Esophagus mucosa (tissue), 1 donor: ENCODE data around the gene AP1M2. TPM values are rescaled to one million over a fixed set of nuclear protein-coding genes. Genes with fewer than 3 reads are reported as not detected.
A peak's percentile ranks its signal among the peaks of the same experiment; 100 is the strongest.
"Not testable (repeated sequence)": the region's sequence is repeated elsewhere in the genome, so short reads cannot be mapped to it uniquely, and the experiment has no call there.

Source experiments
- ATAC-seq: fragments of 200-7000 bp; cut with Tn5 transposase; one replicate; pipeline ENCODE4 v1.9.1; 2020
- total RNA-seq: library from RNA; stranded (reverse); gene quantifications from one replicate; pipeline ENCODE4 v1.2.4, GENCODE V29; 2023
- donor health status: DM: yes; HTN: yes; CAD: no.

The AP1M2 gene
- total RNA-seq, 1 donor from 2014 or later: 61.5 TPM

DNA sequence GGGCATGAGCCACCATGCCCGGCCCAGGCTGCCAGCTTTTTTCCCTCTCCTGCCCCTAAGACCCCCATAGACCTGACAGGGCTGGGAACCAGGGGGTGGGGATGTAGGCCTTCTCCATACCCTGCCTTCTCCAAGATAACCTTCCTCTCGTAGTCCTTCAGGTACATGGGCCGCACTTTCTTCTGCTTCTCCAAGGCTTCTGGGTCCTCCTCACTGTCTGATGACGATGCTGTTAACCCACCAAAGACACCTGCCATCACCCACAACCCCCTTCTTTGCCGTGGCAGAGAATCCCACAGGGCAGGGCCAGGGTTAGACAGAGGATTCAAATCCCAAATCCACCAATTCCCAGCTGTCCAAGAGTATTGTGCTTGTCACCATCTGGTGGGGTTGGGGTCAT is 24.5 kb downstream of the AP1M2 start:
- ATAC-seq: no peak

DNA sequence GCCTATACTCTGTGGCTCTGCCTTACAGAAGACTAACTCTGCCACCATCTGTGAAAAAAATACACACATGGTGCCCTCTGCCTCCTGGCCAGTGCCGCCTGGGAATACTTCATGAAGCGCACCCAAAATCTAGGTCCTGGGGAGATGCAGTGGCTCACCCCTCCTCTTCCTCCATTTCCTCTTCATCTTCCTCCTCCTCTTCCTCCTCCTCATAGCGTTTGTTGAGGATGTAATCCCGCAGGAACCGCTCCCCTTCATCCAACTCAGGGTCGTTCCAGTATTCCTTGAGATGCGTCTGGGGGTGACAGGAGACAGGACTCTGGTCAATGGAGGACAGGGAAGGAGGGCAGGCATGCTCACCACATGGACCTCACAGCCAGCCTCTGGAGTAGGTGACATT is 27.0 kb downstream of the AP1M2 start:
- no peak for ATAC-seq

DNA sequence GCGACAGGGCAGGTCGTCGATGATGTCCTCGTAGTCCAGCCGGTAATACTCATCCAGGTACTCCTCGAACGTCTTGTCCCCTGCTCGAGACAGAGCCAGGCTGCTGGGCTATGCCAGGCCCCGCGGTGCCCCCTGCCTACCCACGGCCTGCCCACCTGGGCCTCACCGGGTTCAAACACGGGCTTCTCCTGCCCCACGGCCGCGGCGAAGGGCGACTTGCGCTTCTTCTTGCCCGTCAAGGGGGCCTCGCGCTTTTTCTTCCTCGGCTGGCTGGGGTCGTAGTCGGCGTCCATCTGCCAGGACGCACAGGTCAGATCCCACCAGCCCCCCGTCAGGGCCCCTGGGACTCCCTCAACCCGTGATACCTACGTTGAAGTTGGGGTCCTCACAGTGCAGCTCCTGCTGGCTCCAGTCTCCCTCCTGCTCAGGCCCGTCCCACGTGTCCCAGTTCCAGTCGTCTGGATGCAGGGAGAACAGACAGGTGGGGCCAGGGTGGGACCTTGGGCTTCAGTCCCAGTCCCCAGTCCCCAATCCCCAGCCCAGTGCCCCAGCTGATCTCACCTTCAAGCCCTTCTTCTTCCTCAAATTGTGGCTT is 29.4 kb downstream of the AP1M2 start:
- no peak for ATAC-seq

DNA sequence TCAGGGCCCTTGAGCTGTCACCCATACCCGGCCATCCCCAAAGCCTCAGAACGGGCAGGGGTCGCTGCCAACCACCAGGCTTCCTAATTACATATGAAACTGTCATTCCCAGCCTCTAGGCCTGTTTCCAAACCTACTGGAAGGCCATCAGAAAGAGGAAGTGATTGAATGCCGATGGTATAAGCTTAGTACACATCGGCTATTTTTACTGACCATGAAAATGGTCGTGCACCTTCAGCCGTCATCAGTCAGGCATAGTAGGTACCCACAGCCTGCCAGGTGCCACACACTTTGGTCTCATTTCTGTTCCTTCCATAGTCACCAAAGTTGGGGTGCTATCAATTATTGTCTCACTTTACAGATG is 31.5 kb downstream of the AP1M2 start:
- no peak for ATAC-seq

DNA sequence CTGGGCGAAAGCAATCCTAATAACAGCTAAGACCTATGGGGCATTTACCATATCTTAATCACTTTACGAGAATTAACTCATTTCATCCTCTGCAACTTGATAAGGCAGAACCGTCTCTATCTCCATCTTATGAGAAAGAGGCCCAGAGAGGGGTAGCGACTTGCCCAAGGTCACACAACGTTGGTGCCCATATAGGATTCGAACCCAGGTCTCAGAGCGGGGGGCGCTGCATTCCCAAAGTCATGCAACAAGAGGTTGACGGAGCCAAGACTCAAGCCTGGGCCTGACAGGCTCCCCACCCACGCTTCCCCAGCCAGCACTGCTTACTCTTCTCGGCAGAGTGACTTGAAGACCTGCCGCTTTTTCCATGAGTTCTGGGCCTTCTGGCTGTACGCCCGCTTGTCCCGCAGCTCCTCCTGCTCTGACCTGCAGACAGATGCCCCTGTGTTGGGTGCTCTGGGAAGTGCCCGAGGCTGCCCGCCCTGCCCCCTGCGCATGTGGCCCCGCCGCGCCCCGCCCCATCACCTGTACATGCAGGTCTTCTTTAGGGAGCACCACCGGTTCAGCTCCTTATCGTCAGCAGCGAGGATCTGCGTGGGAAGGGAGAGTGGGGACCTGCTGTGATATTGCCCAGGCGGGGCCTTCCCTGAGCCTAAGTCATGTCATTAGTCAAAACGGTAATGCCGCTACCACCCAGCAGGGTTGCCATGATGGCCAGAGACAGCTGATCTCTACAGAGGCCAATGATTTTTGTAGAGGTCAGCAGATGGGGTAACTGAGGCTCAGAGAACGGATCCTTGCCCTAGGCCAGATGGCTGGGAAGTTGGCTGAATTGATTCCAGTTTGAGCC is 32.1 kb downstream of the AP1M2 start:
- ATAC-seq: peak; percentile 77

DNA sequence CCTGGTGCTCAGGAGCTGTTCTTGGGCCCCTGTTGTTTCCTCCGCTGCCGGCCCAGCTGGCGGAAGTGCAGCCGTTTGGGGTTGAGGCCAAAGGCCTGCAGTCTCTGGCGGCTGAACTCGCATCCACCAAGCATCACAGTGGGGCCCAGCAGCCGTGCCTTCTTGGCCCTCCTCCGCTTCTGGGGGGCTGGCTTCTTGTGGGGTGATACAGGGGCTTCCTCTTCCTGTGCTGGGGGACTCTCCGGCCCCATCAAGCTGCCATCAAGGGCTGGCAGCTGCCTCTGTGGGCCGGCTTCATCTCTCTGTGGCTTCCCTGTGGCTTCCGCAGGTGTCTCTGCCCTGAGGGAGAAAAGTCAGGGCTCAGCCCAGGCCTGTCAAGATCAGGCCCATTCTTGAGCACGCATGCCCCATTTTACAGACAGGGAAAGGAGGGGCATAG is 33.1 kb downstream of the AP1M2 start:
- ATAC-seq: peak; percentile 66

DNA sequence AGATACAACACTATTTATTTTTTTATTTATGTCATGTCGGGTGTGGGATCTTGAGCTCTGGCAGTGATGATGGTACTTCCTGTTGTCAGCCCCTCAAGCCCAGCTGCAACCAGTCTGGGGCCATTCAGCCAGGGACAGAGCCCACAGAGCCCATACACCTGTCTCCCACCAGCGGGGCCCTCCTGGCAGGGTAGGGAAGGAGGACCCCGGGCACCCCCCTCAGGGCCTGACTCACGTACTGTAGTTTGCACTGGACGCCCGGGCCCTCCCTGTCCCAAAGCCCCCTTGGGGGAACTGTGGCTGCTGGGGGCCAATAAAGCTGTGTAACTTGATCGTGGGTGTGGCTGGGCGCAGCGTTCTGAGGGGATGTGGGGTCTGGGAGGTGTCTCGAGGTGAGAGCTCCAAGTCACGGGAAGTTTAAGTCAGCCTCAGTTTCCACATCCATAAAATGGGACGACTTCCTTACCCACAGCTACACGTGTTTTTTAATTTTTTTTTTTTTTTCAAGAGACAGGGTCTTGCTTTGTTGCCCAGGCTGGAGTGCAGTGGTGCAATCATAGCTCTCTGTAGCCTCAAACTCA is 33.9 kb downstream of the AP1M2 start:
- no peak for ATAC-seq

DNA sequence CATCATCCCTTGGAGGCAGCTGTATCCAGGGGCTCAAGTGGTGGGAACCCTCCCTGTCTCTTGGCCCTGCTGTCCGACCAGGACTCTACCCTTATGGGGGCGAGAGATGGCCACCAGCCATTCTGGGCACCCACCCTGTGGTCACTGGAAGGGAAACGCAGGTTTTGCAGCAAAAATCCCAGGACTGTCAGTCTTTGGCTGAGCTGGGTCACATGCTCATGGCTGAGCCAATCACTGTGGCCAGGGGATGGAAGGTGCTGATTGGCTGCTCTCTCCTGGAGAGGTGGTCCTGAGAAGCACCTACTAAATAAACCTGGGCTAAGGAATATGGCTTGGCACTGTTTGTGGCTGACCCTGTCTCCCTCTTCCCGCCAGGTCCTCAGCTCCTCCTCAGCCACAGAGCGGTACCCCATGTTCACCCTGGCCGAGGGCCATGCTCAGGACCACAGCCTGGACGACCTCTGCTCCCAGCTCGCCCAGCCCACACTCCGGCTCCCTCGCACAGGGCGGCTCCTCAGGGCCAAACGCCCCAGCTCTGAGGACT is 34.5 kb downstream of the AP1M2 start:
- no peak for ATAC-seq

DNA sequence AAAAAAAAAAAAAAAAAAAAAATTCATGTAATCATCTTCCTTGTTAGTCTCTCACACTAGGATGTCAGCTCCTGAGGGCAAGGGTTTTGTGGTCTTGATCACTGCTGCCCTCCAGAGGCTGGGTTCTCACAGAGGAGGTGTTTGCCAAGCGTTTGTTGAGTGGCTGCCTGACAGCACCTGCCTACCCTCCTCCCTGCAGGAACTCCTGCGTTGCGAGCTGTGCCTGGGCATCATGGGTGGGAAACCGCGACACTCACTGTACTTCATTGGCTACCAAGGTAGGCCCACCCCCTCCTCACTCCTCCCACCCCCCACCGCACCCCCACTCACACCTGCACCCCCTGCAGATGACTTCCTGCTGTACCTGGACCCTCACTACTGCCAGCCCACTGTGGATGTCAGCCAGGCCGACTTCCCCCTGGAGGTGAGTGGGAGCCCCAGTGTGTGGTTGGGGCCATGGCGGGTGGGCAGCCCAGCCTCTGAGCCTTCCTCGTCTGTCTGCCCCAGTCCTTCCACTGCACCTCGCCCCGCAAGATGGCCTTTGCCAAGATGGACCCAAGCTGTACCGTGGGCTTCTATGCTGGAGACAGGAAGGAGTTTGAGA is 35.3 kb downstream of the AP1M2 start:
- no peak for ATAC-seq

DNA sequence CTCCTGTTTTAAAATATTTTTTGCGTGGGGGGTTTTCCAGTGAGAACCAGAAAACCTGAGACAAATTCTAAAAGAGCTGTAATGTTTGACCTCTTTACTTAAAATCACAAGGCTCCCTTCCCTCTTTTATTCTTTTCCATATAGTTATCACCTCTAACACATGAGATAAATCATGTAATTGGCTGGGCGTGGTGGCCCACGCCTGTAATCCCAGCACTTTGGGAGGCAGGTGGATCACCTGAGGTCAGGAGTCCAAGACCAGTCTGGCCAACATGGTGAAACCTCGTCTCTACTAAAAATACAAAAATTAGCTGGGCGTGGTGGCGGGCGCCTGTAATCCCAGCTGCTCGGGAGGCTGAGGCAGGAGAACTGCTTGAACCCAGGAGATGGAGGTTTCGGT is 36.1 kb downstream of the AP1M2 start:
- not testable (repeated sequence) for ATAC-seq

DNA sequence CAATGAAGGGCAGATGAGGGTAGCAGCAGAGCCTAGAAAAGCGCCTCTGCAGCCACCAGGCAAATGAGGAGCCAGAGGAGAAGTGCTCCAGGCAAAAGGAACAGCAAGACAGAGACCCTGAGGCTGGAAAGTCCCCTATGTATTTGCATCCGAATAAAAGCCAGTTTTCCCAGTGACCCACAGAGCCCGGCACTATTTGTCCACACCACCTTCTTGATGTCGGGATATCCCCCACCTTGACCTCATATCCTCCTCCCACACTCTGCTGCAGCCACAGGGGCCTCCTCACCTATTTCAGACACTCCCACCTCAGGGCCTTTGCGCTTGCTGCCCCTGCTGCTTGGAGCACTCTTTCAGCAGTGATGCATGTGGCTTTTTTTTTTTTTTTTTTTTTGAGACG is 36.8 kb downstream of the AP1M2 start:
- no peak for ATAC-seq

DNA sequence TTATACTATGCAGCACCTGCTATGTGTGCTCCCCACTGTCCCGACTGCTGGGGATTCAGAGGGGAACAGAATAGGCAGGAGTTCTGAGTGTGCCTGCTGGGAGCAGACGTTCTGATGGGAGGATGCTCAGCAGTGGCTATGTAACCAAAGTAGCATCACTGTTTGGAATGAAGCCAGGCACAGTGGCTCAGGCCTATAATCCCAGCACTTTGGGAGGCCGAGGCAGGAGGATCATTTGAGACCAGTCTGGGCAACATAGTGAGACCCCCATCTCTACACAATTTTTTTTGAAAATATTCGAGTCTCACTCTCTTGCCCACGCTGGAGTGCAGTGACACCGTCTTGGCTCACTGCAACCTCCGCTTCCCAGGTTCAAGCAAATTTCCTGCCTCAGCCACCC is 37.4 kb downstream of the AP1M2 start:
- ATAC-seq: no peak

DNA sequence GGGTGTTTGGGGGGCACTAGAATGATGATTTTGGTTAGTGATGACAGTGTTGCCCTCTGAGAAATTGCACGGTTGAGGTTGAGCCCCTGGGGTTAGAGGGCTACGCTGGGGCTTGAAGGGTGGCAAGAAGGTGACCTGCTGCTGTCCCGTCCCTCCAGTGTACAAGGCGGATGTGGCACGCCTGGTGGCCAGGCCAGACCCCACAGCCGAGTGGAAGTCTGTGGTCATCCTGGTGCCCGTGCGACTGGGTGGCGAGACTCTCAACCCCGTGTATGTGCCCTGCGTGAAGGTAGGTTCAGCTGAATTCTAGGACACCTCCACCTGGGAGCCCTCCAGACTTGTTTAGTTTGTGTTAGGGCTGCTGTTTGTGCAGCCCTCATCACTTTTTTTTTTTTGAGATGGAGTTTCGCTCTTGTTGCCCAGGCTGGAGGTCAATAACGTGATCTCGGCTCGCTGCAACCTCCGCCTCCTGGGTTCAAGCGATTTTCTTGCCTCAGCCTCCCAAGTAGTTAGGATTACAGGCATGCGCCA is 38.3 kb downstream of the AP1M2 start:
- no peak for ATAC-seq

DNA sequence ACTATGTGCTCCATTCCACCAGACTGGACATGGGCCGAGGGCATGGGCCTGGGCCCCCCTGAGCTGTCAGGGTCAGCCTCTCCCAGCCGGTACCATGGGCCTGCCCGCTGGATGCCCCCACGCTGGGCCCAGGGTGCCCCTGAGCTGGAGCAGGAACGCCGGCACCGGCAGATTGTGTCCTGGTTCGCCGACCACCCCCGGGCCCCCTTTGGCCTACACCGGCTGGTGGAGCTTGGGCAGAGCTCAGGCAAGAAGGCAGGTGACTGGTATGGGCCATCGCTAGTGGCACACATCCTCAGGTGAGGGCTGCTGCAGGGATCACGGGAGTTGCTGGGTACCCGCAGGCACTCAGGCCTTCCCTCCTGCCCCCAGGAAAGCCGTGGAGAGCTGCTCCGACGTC is 40.3 kb downstream of the AP1M2 start:
- no peak for ATAC-seq

DNA sequence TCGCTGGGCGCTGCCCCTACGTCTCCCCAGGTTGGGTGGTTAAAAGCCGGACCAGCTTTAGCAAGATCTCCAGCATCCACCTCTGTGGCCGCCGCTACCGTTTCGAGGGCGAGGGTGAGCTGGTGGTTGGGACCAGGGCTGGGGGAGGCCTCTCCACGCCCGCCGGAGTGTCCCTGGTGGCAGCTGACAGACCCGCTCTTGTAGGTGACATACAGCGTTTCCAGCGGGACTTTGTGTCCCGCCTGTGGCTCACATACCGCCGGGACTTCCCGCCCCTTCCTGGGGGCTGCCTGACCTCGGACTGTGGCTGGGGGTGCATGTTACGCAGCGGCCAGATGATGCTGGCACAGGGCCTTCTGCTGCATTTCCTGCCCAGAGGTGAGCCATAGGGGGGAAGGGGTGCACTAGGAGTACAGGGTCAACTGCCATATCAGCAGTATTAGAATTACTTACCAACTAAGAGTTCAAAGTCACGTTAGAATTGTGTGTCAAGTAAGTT is 42.3 kb downstream of the AP1M2 start:
- ATAC-seq: peak; percentile 1

DNA sequence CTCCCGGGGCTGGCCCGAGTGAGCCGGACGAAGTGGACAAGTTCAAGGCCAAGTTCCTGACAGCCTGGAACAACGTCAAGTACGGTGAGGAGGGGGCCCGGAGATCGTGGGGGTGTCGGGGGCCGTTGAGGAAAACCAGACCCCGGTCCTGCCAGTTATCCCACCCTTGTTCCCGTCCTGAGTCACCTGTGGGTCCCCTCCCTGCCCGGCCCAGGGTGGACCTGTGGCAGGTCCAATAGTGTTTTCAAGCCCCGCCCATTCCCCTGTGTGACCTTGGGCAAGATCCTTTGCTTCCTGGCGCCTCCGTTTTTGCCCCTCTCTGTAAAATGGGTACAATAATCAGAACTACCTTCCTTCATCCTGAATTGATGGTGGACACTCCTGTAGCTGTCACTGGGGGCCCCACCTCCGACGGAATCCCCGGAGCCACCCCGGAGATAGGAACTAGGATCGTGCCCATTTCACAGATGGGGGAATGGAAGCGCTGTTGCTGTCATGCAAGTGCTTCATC is 42.8 kb downstream of the AP1M2 start:
- ATAC-seq: peak; percentile 48

DNA sequence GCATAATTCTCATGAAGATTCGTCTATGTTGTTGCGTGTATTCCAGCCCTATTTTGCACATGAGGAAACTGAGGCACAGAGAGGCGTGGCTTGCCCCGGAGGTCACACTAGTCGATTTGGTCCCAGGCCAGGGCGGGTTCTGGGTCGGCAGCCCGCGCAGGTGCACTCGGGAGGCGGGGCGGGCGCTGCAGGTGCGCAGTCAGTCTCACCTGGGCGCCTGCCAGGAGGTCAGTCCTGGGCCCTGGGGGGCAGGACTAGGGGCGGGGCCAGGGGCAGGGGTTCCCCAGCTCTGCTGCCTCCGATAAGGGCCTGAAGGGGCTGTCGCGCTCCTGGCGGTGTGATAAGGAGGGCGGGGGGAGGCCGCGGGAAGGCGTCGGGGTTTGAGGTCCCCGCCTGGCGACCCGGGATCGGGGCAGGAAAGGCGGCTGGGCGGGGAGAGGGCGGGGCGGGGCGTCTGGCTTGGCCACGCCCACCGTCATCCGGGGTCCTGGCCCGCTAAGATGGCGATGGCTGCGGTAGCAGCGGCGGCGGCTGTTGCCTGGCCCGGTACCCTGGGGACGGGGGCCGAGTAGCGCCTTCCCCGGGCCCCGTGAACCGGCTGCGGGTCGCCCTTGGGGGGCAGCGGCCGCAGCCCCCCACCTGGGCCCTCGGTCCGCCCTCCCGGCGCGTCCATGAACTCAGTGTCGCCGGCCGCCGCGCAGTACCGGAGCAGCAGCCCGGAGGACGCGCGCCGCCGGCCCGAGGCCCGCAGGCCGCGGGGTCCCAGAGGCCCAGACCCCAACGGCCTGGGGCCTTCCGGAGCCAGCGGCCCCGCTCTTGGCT is 43.5 kb downstream of the AP1M2 start, which contains the start of gene ATG4D:
TSS of gene ATG4D (plus strand) at position 485 of the 822 bp plus-strand sequence. CDS start at position 672, 187 bp downstream.
- ATAC-seq: peak; percentile 85

DNA sequence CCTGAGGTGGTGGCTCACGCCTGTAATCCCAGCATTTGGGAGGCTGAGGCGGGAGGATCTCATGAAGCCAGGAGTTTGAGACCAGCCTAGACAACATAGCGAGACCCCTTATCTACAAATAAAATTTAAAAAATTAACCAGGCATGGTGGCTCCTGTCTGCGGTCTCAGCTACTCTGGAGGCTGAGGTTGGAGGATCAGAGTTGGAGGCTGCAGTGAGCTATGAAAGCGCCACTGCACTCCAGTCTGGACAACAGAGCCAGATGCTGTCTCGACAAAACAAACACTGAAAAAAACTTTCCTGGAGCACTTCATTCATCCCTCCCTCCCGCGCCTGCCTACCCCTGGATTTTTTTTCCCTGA is 44.1 kb downstream of the AP1M2 start:
- ATAC-seq: no peak

DNA sequence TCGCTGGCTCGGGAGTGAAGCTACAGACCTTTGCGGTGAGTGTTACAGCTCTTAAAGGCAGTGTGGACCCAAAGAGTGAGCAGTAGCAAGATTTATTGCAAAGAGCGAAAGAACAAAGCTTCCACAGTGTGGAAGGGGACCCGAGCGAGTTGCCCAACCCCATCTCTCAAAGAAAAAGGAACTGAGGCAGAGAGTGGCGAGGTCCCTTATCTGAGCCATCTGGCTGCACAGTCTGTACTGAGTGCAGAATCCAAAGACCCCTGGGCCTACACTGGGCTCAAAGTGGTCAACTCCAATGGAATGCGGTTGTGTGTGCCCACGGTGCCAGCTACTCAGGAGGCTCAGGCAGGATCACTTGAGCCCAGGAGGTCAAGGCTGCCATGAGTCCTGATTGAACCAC is 48.1 kb downstream of the AP1M2 start:
- ATAC-seq: not testable (repeated sequence)

DNA sequence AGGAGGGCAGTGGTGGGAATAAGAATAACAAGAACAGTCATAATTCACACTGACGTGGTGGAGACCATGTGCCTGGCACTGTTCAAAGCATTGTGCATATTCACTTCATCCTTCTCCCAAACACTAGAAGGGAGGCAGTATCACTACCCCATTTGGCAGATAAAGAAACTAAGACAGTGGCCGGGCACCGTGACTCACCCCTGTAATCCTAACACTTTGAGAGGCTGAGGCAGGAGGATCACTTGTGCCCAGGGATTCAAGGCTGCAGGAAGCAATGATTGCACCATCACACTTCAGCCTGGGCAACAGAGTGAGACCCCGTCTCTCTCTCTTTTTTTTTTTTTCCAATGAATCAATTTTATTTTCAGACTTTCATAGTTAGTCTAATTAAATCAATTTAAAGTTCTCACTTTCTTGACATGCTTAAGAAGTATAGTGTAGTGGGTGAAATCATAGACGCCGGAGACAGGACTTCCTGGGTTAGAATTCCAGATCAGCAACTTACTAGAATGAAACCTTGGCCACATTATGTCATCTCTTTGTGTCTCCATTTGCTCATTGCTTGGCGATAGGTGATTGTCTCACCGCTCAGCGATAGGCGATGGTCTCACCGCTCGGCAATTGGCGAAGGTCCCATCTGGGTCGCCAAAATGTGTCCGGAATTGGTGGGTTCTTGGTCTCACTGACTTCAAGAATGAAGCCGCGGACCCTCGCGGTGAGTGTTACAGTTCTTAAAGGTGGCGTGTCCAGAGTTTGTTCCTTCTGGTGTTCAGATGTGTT is 48.7 kb downstream of the AP1M2 start:
- no peak for ATAC-seq

DNA sequence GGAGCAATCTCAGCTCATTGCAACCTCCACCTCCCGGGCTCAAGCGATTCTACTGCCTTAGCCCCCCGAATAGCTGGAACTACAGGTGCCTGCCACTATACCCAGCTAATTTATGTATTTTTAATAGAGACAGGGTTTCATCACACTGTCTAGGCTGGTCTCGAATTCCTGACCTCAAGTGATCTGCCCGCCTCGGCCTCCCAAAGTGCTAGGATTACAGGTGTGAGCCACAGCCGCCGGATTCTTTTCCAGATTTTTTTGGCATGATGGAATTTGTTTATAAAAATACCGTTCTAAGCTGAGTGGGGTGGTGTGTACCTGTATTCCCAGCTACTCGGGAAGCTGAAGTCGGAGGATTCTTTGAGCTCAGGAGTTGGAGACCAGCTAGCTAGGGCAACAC is 49.4 kb downstream of the AP1M2 start:
- no peak for ATAC-seq
